HEK293T (cell line): Measurements from ENCODE around the gene GALNT2.

Experiments used
- CTCF ChIA-PET: fragments of 350-600 bp; formaldehyde crosslinking; extraction: SDS; loops from one replicate; lab custom pipeline; 2021; ENCODE audit warnings: antibody characterized with exemption, inconsistent platforms; lab: Yijun Ruan, JAX
- POLR2A ChIA-PET: fragments of 350-600 bp; formaldehyde crosslinking; extraction: SDS; loops from one replicate; lab custom pipeline; 2020; ENCODE audit warnings: antibody characterized with exemption, inconsistent platforms; lab: Yijun Ruan, JAX
- DNase-seq: peaks from one replicate; pipeline ENCODE4 v3.0.0; 2012; ENCODE audit warnings: mixed read lengths; ENCODE audit errors: extremely low spot score
- ARNT ChIP-seq: fragments of 450-650 bp; IDR thresholded peaks from 2 replicates; pipeline ENCODE4 v1.6.1; 2017; ENCODE audit warnings: mild to moderate bottlenecking
- BHLHE40 ChIP-seq: fragments of 450-650 bp; IDR thresholded peaks from 2 replicates; pipeline ENCODE4 v1.6.1; 2016; ENCODE audit warnings: mild to moderate bottlenecking, moderate library complexity, borderline replicate concordance
- CTBP1 ChIP-seq: fragments of 450-650 bp; IDR thresholded peaks from 2 replicates; pipeline ENCODE4 v1.6.1; 2016; ENCODE audit warnings: borderline replicate concordance
- ELF4 ChIP-seq: fragments of 450-650 bp; IDR thresholded peaks from 2 replicates; pipeline ENCODE4 v1.6.1; 2017; ENCODE audit warnings: antibody characterized with exemption
- FOXA1 ChIP-seq: fragments of 450-650 bp; IDR thresholded peaks from 2 replicates; pipeline ENCODE4 v1.6.1; 2016; ENCODE audit warnings: mild to moderate bottlenecking
- FOXK2 ChIP-seq: fragments of 450-650 bp; IDR thresholded peaks from 2 replicates; pipeline ENCODE4 v1.6.1; 2016; ENCODE audit warnings: mild to moderate bottlenecking
- FOXM1 ChIP-seq: fragments of 450-650 bp; IDR thresholded peaks from 2 replicates; pipeline ENCODE4 v1.6.1; 2017; ENCODE audit warnings: mild to moderate bottlenecking, borderline replicate concordance
- HDGF ChIP-seq: fragments of 450-650 bp; IDR thresholded peaks from 2 replicates; pipeline ENCODE4 v1.6.1; 2017; ENCODE audit warnings: antibody characterized with exemption, borderline replicate concordance
- L3MBTL2 ChIP-seq: fragments of 450-650 bp; conservative IDR thresholded peaks from 2 replicates; pipeline ENCODE4 v1.6.1; 2016; ENCODE audit warnings: mild to moderate bottlenecking
- LEF1 ChIP-seq: fragments of 450-650 bp; IDR thresholded peaks from 2 replicates; pipeline ENCODE4 v1.6.1; 2017; ENCODE audit warnings: mild to moderate bottlenecking, borderline replicate concordance
- NFRKB ChIP-seq: fragments of 450-650 bp; IDR thresholded peaks from 2 replicates; pipeline ENCODE4 v1.6.1; 2016; ENCODE audit warnings: mild to moderate bottlenecking, moderate library complexity
- PKNOX1 ChIP-seq: fragments of 450-650 bp; IDR thresholded peaks from 2 replicates; pipeline ENCODE4 v1.6.1; 2016
- SP1 ChIP-seq: fragments of 450-650 bp; IDR thresholded peaks from 2 replicates; pipeline ENCODE4 v1.6.1; 2017
- SUZ12 ChIP-seq: fragments of 450-650 bp; IDR thresholded peaks from 2 replicates; pipeline ENCODE4 v1.6.1; 2016; ENCODE audit warnings: mild to moderate bottlenecking
- TARDBP ChIP-seq: fragments of 450-650 bp; IDR thresholded peaks from 2 replicates; pipeline ENCODE4 v1.6.1; 2016
- ZNF384 ChIP-seq: fragments of 450-650 bp; IDR thresholded peaks from 2 replicates; pipeline ENCODE4 v1.6.1; 2016

Gene GALNT2

GRCh38 chr1:230066466-230067404 is at the start of gene GALNT2:
Gene GALNT2 (plus strand): TSS chr1:230067238. CDS start chr1:230067281, 43 bp downstream.
- POLR2A ChIA-PET, result interaction anchor here (0.7 kb wide), 1 partner anchor 350 kb away, joined by 3 read pairs; no protein-coding TSS in a partner anchor

GRCh38 chr1:230020451-230020850 is 46.6 kb upstream of the GALNT2 start:
- ChIA-PET POLR2A (no interaction called here), CTCF (no interaction called here)
- no peak for TF ChIP-seq SP1
- no peak for TF ChIP-seq FOXM1
- TF ChIP-seq PKNOX1, result no peak
- TF ChIP-seq FOXK2, result no peak
- no peak for TF ChIP-seq ELF4
- no peak for TF ChIP-seq TARDBP
- TF ChIP-seq ARNT, result no peak
- DNase-seq, result no peak

More at GRCh38 chr1:230066466-230067404, at the start of gene GALNT2:
- peak; percentile 52; the same call in 1 of the 2 replicates for TF ChIP-seq LEF1
- no peak for TF ChIP-seq HDGF
- TF ChIP-seq ZNF384, result no peak
- no peak for TF ChIP-seq NFRKB
- peak; percentile 88 for TF ChIP-seq L3MBTL2
- TF ChIP-seq ARNT, result peak; percentile 96
- no peak for TF ChIP-seq FOXA1
- TF ChIP-seq PKNOX1, result peak; percentile 94
- peak; percentile 63 for TF ChIP-seq FOXM1
- TF ChIP-seq BHLHE40, result no peak
- DNase-seq, result peak; percentile 96
- CTCF ChIA-PET, result interaction anchor here (1.0 kb wide), 1 partner anchor 20 kb away, joined by 3 read pairs; no protein-coding TSS in a partner anchor

GRCh38 chr1:230022666-230023380 is 44.2 kb upstream of the GALNT2 start:
- POLR2A ChIA-PET, result no interaction called here
- no peak for DNase-seq
- CTCF ChIA-PET, result no interaction called here
- TF ChIP-seq ELF4, result no peak
- no peak for TF ChIP-seq ARNT
- no peak for TF ChIP-seq HDGF
- TF ChIP-seq FOXK2, result no peak
- TF ChIP-seq LEF1, result no peak
- no peak for TF ChIP-seq FOXM1
- no peak for TF ChIP-seq NFRKB
- TF ChIP-seq CTBP1, result no peak
- TF ChIP-seq PKNOX1, result no peak
- no peak for TF ChIP-seq ZNF384
- TF ChIP-seq L3MBTL2, result no peak
- TF ChIP-seq BHLHE40, result no peak

GRCh38 chr1:230025686-230026085 is 41.4 kb upstream of the GALNT2 start:
- ChIA-PET POLR2A (no interaction called here), CTCF (no interaction called here)
- TF ChIP-seq FOXK2, result no peak
- no peak for TF ChIP-seq FOXM1
- TF ChIP-seq SP1, result no peak
- TF ChIP-seq NFRKB, result no peak
- no peak for TF ChIP-seq FOXA1
- no peak for TF ChIP-seq ARNT
- TF ChIP-seq TARDBP, result no peak
- TF ChIP-seq CTBP1, result no peak
- no peak for TF ChIP-seq ELF4
- TF ChIP-seq ZNF384, result no peak
- no peak for TF ChIP-seq LEF1
- no peak for TF ChIP-seq PKNOX1
- TF ChIP-seq SUZ12, result no peak
- TF ChIP-seq HDGF, result no peak
- TF ChIP-seq L3MBTL2, result no peak
- no peak for DNase-seq

GRCh38 chr1:230026139-230026538 is 40.9 kb upstream of the GALNT2 start:
- POLR2A ChIA-PET, result no interaction called here
- no peak for DNase-seq
- TF ChIP-seq NFRKB (no peak), ELF4 (no peak), TARDBP (no peak), FOXK2 (no peak), FOXA1 (no peak), PKNOX1 (no peak), FOXM1 (no peak), ZNF384 (no peak), ARNT (no peak), HDGF (no peak), L3MBTL2 (no peak), SP1 (no peak), LEF1 (no peak), CTBP1 (no peak), BHLHE40 (no peak)
- CTCF ChIA-PET, result no interaction called here
